Astrocyte of the hippocampus (primary cell): ENCODE results near the gene EPHB2.

Source experiments
- DNase-seq: peaks from one replicate; pipeline ENCODE4 v3.0.0; 2011; ENCODE audit warnings: low read depth, low spot score

EPHB2 gene

GRCh38 chr1:22722901-22723550, 12.4 kb downstream of the EPHB2 start:
- no peak for DNase-seq

DNA sequence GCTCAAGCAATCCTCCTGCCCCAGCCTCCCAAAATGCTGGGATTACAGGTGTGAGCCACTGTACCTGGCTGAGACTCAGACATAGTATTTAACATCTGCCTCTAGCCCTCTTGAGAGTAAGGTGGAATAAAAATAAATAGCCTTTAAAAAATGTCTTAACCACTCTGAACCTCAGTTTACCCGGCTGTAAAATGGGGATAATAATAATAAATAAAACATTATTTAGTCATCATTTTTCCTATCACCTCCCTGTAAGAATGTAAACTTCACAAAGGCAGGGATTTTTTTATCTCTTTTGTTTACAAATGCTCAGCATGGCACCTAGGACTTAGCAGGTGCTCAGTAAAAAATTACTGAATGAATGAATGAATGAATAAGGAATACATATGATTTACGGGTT, 17.2 kb downstream of the EPHB2 start:
- no peak for DNase-seq

DNA sequence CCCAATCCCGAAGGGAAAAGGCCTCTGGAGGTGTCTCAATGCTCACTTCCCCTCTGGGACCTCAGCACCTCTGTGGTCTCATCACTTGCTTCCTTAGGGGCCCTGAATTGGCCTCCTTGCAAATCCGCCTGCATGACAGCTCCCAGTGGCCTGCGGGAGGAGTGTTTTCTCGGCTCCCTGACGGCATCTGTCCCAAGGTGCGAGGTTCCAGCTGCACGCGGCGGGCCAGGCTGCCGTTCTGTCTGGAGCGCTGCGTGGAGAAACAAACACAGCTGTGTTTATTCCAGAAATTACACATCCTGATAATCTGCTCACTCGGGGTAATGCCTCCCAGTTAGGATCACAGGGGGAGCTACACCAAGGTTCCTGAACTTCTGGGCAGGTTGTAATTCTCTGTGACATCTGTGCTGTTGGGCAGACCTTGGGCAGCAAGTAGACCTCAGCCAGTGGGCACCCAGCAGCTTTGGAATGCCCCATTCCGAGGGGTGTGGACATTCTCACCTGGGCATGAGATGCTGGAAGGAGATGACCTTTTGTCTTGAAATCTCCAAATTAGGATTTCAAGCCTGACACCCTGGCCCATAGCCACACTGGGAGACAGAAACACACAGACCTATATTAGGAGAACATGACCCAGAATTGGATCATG, 18.2 kb downstream of the EPHB2 start:
- no peak for DNase-seq

- DNase-seq = no peak
Observed at GRCh38 chr1:22729400-22729773, 18.7 kb downstream of the EPHB2 start.

- no peak for DNase-seq
Observed at GRCh38 chr1:22729912-22730311, 19.3 kb downstream of the EPHB2 start.

DNA sequence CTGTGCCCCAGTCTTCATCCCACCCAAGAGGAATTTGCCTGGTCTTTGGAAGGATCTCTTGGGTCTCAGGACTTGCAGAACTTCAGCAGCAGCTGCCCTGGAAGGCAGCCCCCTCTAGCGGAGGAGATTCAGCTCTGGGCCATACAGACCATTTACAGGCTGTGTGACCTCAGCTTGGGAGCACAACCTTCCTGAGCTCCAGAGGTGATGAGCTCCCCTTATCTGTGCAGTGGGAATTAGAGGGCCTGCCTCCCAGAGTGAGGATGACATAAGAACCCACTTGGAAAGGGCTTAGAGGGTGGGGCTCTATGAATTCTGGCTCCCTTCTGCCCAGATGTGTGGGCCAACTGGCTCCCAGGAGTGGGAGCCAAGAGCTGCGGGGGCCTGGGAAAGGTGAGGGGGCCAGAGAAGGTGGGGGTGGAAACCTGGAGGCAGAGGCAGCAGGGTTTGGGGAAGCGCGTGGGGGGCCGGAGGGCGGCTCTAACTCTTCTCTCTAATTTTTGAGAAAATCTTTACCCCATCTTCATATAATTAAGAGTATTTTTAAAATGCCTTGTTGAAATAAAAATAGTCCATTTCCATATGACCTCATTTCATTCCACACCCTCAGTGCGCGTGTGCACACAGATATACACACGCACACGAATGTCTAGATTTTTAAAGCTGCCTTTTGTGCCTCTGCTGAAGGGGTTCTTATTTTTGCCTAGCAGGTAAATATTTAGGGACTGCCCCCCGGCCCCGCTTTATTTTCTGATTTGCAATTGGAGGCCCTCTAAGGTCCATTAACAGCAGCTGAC, 21.5 kb downstream of the EPHB2 start:
- DNase-seq = no peak

GRCh38 chr1:22733643-22734042, 23.0 kb downstream of the EPHB2 start:
- no peak for DNase-seq

GRCh38 chr1:22736501-22737080, 26.0 kb downstream of the EPHB2 start:
- DNase-seq = no peak

- DNase-seq = no peak
Observed at GRCh38 chr1:22737374-22738068, 26.9 kb downstream of the EPHB2 start.

GRCh38 chr1:22738069-22738435, 27.4 kb downstream of the EPHB2 start:
- no peak for DNase-seq

- peak; percentile 41 for DNase-seq
Observed at GRCh38 chr1:22738522-22738921, 27.9 kb downstream of the EPHB2 start.

DNA sequence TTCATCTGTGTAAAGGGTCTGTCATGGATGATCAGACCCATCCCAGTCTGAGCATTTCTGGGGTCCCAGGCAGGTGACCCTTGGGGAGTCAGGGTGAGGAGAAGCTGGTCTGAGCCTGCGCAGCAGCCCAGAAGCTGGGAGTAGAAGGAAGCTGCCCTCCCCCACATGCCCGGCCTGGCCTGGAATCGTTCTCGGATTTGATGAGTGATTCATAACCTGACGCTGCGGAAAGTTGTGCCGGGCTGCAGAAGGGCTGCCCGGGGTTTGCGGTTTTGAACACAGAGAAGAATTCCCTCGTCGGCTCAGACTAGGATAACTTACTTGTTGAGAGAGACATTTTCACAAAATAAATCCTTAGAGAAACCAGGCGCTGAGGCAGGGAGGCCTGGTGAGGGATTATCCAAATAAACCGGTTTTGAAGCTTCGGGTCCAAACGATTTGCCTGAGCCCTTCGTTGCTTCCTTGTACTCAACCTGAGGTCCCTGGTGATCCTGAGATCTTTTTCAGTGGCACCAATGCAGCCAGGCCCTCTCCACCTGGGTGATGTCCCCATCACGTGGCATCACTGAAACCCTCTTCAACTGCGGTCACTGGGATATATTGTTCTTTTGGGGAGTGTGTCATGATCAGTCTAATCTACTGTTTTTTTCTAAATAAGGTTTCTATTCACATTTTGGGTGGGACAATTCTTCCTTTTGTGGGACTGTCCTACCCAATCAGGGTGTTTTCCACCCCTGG, 29.2 kb downstream of the EPHB2 start:
- DNase-seq = peak; percentile 98

- no peak for DNase-seq
Observed at GRCh38 chr1:22741118-22741517, 30.5 kb downstream of the EPHB2 start.

DNA sequence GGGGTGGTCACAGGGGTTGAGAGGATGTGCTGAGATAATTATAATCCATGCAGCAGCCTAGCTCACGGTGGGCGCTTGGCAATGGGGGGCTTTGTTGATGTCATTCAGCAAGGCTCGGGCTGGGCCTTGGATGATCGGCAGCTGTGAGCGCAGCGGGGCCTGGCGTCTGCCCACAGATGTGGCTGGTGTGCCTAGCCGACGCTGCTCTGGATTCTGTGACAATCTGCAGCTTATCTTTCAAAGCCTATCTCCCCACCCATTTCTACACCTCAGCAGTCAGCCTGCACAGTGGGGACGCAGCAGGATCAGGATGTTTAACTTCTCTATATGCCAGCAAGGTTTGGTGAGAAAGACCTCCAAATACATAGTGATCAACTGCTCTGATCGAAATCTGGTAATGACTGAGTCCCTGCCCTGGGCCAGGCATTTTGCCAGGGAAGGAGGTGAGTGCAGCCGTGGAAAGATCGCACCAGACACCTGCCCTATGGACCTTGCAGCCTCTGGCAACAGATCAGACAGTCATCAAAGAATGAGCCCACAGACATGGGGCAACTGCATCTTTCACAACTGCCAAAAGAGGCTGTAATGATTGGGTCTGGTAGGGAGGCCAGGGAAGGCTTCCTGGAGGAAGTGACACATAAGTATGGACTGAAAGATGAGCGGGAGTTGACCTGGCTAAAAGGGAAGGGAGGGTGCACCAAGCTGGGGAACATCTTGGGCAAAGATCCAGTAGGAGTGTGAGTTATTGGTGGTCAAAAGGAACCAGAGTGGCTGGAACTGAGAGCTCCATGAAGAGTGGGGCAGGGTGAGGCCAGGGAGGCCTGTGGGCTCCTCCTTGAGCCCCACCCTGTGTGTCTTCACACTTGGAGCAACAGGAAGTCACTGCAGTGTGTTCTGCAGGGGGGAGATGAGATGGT, 35.3 kb downstream of the EPHB2 start:
- DNase-seq = peak; percentile 33

DNA sequence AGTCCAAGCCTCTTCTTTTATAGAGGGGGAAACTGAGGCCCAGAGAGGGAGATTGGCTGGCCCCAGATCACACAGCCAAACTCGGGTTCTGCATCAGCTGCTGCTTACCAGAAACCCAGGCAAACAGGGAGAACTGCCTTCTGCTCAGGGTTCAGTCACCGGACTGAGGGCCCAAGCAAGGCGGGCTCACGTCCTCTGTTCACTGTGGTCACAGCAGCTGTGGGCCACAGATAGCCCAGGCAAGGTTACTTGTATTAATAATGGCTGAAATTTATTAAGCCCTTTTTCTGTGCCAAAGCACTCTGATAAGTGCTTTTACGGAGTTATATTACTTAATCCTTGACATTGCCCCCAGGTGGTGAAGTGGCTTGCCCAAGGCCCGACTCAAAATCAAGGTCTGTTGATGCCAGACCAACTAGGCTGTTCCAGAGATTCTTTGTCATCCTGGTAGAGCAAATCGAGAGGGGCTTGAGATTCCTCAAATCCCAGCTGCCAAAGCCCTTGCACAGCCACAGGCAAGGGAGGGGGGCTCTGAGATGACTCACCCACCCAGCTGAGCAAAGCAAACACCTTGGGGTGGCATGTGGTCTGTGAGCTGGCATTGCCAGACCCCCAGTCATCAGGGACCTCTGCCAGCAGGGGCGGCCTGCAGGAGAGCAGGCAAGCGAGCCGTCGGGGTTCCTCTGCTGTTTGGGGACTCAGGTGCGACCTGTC, 36.5 kb downstream of the EPHB2 start:
- peak; percentile 98 for DNase-seq

DNA sequence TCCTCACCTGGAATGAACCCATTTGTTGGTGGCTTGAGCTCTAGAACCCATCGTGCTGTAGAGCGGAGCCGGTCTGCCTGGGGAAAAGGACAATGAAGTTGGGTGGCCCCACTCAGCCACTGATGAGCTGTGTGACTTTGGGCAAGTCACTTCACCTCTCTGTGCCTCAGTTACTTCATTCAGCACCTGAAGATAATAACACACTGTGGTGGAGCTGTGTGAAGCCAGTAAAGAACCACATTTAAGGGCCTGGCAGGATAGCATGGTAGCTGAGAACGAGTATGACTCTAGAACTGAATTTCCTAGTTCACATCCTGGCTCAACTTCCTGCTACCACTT, 37.1 kb downstream of the EPHB2 start:
- DNase-seq = no peak

DNA sequence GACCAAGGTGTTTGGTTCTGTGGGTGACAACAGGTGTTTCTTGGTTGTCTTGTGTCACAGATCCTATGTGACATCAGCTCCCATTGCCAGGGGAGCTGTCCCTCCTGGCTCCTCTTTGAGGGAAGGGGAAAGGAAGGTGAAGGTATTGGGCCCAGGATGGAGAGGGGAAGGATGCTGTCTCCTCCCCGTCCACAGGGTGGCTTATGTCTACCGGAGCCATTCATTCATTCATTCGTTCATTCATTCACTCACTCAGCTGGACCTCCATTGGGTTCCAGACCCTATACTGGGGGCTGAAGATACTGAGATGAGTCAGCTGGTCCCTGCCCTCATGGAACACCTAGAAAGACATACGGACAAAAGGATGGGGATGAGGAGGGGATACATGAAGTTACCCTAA, 38.9 kb downstream of the EPHB2 start:
- no peak for DNase-seq

DNA sequence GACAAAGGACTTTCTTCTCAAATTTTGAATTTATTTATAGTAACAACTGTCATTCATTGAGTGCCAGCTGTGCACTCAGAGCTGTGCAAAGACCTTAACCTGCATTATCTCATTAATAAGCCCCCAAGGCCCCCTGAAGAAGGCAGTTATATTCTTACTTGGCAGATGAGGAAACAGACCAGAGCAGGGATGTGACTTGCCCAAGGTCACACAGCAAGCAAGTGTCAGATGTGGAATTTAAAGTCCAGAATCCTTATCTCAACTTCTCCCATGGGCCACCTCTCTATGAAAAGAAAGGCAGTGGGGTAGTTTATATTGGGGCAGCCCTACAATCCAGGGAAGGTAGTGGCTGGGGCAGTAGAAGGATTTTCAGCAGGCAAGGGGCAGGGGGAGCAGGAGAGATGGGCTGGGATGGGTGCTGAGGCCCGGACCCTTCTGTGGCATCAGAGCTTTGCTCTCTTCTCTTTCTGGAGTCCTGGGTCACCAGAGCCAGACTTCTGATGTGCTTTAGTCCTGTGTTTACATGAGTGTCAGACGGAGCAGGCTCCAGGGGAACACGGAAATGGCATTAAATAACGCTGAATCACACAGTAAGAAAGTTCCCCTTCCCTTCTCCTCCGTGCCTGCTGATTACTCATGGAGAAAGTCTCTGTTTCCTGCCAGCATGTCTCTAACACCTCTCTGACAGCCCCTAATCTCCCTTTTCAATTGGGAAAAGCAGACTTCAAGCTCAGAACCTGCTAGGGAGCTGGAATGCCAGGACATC, 39.5 kb downstream of the EPHB2 start:
- DNase-seq = peak; percentile 94

GRCh38 chr1:22750685-22751051, 40.0 kb downstream of the EPHB2 start:
- no peak for DNase-seq
